Femur (tissue), 1 donor: ENCODE measurements around the gene PTPRN2.

Experiments used
- DNase-seq: peaks from one replicate; pipeline ENCODE4 v3.0.0-alpha.2; 2017

Gene PTPRN2

DNA sequence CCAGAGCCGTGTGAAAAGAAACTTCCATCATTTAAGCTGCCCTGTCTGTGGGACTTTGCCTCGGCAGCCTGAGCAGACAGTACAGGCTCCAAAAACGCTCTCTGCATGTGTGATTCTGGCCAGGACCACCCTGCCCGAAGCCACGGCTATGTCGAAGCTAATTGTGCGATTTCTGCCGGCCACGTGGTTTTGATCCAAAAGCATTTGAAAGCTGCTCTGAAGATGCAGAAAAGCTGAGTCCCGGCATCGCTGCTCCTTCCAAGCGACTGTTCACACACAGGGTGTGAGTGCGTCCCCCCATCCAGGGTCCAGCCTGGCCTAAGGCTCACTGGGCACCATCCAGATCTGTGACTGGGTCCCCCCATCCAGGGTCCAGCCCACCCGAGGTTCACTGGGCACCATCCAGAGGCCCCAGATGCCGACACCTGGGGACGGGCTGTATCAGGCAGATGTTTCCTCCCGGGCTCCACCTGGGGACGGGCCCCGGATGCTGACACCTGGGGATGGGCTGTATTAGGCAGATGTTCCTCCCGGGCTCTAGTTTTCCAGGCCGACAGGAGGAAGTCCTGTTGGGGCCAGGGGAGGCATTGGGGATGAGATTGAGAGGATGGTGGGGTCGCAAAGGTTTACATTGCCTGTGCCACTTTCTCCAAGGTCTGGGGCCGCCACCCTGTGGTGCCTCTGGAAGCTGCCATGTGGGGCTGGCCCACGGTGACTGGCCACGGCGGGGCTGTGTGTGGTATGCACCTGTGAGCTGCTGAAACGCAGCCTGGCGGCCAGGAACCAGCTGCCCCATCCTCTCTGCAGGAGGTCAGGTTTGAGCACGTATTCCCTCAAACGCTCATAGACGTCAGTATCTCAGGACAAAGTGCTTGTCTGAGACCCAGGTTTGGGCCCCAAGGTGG is 723.5 kb downstream of the PTPRN2 start:
- DNase-seq = no peak

DNA sequence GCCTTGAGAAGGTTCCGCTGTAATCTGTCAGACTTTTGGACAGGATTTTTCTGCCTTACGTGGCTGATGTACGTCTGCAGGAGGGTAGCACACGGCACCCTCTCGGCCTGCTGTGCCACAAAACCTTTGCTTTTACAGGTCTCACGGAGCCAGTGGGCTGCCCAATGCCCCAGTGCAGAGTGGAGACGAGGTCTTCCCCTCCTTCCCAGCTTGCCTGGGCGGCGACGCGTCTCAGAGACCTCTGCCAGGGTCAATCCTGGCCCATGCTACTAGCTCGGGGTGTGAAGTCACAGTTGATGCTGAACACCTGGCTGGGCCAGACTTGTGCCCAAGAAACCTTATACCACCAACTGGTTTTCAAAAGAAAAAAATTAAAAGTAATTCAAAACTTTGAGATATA is 724.4 kb downstream of the PTPRN2 start:
- no peak for DNase-seq

DNA sequence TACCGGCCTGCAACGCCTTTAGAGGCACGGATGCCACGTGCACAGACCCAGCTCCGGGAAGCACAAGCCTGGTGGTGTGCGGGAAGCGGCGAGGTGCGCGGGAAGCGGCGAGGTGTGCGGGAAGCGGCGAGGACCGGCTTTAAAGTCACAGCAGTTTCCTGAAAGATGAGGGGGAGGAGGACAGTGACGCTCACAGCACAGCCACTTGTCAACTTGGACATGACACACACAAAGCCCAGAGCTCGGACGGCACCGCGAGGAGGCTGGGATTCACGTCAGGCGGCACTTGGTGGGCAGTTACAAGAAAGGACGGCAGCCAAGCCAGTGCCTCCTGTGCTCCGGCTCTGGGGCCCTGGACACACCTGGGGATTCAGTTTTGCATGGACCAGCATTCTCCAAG is 724.9 kb downstream of the PTPRN2 start:
- DNase-seq = no peak

DNA sequence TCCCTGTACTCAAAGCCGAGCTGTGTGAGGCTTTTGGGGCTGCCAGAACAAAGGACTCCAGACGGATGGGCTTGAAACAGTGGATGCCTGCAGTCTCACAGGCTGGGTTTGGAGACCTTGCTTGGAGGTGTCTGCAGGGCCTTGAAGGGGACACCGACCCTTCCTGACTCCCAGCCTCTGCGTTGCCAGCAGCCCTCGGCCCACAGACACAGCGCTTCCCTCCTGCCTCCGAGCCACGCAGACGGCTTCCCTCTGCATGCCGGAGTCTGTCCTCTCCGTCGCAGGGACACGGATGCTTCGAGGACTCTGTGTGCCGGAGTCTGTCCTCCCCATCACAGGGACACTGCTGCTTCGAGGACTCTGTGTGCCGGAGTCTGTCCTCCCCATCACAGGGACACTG is 726.1 kb downstream of the PTPRN2 start:
- DNase-seq = no peak

DNA sequence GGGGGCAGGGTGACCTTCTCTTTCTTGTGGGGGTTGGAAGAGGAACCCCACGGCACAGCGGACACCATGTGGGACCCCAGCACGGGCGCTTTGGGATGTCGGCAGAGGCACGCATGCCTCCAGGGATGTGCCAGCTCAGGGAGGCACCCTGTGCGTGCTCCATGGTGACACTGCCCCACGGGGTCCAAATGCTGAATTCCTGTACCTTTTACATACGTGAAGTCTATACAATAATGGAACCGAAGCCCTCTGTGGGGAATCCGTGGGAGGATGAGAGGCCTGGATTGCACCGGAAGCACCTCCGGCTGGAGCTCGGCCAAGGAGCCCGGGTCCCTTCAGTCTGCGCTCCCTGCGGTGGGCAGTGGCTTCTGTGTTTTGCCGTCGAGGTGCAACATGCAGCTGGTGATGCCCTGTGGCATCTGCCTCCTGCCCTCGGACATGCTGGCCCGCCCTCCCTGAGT is 726.6 kb downstream of the PTPRN2 start:
- no peak for DNase-seq

DNA sequence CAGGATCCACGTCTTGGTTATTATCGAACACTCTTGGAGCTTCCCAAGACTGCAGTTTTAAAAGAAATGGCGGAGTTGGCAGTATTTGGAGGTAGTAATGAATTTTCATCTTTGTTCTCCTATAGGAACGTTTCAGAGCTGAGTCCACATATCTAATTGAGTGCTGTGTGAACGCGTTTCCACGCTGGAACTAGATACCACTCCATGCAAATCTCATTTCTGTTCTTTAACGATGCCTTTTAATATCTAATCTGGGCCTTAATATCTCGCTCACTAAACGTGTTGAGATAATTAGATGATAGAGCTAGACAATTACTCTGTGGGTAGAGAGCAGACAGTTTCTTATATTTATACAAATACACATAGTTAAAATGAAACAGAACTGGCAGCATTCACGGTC is 727.2 kb downstream of the PTPRN2 start:
- DNase-seq = no peak

DNA sequence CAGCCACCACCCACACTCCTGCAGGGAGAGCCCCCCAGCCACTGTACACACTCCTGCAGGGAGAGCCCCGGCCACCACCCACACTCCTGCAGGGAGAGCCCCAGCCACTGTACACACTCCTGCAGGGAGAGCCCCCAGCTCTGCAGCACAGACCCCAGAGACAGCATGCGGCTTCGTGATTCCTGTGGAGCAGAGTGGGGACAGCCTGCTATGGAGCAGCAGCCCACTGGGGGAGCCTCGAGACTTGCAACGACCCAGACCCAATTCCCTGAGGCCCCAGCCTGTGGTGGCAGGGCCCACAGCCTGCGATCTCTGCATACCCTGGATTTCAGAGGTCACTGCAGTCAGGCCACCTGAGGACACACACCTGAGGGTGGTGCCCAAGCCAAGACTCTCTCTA is 727.7 kb downstream of the PTPRN2 start:
- DNase-seq = no peak

DNA sequence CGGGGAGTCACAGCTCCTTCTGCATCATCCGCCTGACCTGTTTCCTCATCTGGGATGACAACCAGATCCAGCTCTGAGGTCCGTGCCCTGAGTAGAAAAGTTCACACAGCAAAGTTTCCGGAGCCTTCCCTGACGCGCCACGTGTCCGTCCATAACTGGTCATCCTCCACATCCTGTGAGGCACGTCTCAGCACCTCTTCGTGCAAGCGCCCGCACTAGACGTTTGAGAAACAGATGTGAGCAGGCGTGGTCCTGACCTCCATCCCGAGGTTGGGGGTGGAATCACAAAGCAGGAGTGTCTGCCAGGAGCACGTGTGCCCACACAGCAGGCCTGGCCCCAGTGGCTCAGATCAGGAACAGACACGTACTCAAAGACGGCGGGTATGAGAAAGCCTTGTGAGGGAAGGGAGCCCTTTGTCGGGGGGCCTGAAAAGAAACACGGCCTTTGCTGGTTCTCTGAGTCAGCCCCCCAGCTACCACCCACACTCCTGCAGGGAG is 730.0 kb downstream of the PTPRN2 start:
- no peak for DNase-seq

DNA sequence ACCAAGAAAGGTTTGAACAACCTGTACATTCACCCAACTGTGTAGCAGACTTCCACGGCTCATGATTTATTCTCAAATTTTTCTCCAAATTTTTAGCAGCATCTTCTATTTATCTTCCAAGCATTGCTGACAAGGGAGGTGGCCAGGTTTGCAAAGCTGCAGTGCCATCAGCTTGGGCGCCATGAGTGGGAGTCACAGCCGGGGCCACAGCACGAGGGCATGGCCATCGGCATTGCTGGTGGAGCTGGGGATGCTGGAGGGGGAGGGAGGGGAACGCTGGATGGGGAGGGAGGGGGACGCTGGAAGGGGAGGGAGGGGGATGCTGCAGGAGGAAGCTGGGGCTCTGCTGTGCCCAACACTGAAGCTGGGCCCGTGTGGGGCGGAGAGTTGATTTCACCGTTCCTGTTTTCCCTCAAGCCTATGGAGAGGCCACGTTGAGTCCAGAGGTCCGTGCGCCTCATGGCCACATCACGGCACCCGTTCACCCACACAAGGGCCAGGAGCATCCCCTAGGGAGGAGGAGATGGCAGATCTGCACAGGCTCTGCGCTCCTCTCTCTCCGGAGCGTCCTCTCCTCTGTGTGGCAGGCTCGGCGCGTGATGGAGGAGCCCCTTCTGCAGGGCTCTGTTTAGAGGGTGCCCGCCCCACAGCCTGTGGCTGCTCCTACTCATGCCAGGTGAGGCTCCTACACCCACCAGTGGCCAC is 730.6 kb downstream of the PTPRN2 start:
- DNase-seq = no peak

DNA sequence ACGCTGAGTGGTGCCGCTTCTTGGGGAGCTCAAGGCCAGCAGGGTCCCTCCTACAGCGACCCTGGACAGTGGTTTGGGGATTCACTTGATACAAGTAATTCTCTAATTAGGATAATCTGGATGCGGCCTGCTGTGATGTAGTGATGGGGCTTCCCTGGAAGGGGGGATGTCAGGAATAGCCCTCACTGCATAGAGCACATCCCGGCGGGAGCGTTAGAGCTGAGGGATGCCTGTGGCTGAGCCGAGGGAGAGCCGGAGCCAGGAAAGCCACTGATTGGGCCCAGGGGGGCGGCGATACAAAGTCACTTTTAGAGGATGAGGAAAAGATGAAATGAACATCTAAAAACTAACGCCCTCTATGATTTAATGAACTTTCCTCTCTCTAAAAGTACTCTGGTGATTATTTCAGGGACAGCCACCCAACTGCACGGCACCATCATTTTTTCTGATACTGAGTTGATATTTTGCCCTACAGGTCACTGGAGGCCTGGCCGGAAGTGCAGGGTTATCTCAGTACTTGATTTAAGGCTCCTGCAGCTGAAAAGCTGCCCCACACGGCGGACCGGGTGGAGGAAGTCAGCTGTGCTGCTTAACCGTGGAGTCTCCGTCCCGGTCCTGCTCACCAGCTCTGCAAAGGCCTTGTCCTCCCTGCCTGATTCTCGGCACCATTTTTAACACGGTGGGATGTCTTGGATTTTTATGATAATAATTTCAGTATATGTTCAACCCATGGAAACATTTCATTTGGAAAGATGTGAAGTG is 732.0 kb downstream of the PTPRN2 start:
- DNase-seq = no peak

DNA sequence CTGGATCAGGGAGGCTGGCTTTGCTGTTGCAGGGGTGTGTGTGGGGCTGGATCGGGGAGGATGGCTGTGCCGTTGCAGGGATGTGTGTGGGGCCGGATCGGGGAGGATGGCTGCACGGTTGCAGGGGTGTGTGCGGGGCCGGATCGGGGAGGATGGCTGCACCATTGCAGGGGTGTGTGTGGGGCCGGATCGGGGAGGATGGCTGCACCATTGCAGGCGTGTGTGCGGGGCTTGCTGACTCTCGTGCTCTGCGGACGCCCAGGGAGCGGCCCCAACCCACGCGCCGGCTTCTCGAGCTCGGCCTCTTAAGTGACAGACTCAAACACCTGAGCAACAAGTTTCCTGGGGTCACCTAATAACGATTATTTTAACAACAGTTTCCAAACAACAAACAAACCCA is 732.6 kb downstream of the PTPRN2 start:
- no peak for DNase-seq

DNA sequence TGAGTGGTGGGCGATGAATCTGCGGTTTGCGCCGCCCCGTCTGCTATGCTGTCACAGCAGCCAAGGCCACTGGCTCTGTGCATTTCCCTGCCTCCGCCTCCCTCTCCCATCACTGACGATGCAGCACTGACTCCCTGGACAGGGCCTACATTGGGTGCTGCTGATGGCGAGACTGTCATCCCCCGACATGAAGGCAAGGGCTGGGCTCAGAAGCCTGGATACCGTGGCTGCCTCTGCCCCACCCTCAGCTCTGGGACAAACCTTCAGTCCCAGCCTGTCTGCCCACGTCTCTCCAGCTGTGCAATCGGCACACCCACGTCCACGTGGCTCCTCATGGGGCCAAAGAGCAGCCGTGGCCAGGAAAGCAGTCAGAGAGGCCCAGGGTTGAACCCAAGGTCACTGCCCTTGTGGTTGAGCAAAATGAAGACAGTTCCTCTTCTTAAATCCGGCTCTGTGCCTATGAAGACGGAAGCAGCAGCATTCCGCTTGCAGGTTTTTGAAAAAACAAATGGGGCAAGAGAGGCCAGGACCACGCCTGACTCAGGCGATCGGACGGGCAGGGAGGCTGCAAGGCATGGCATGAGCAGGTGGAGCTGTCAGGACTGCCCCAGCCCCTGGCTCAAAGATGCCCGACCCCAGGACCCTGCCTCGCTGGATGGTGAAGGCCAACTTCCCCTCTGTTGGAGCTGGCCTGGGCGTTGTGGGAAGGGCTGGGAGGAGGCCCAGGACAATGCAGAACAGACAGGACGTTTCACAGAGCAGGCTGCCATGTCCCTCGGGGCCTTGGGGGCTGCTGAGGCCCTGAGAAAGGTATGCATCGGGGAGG is 733.3 kb downstream of the PTPRN2 start:
- peak; percentile 68 for DNase-seq

DNA sequence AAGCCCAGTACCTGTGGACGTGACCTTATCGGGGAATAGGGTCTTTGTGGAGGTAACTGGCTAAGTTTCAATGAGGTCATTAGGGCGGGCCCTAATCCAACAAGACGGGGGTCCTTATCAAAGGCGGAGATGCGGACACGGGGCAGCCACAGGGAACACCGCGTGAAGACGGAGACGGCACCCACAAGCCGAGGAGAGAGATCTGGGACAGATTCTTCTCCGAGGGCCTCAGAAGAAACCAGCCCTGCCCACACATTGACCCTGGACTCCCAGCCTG is 733.9 kb downstream of the PTPRN2 start:
- no peak for DNase-seq

DNA sequence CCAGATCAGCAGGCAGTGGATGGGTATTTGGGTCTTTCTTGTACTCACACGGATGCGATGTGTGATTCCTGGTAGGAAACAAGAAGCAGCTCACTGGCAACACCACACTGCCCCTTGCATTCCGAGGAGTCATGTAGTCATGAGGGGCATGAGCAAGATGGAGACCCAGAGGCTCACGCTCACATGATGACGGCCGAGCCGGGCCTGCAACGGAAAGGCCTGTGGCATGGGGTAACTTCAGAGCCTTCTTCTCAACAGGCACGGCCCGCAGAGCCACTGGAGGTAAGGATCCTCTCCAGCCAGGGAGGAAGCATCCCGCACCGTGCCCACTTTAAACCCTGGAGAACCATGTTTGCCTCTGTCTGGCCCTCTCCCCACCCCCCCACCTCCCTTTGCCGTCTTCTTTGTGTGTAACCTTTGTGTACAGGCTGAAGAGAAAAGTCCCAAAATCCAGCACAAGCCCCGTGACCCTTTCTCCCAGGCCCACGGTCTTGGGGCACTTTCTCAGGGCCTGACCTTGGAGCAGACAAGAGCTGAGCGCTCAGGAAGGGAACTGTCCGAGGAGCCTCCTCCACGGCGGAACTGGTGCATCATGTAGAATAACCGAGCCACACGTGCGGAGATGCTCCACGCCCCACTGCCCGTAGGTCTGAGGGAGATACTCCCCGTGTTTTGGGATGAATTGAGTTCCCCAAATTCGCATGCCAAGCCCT is 734.4 kb downstream of the PTPRN2 start:
- no peak for DNase-seq

DNA sequence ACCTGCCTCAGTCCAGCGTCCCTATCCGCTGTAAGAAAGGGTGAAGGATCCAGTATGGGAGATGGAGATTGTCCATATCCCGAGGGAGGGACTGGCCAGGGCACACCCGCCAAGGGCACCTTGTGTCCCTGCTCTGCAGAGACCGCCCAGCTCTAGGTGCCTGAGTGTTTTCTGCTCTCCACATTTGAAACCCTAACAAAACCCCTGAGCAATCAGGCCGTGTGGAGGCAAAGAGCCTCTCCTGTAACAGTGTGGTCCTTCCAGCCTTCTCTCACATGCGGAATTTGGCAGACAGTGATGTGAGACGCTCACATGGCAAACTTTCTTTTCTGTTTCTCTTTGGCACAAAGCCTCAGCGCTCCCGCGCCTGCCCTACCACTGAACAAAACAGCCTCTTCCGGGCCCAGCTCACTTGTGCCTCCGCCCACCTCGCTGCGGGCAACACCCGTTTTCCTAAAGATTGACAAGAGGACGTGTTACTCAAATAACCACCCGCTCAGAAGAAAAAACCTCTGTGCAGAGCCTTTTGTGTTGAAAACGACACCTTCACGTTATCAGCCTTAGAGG is 736.0 kb downstream of the PTPRN2 start:
- DNase-seq = peak; percentile 75

DNA sequence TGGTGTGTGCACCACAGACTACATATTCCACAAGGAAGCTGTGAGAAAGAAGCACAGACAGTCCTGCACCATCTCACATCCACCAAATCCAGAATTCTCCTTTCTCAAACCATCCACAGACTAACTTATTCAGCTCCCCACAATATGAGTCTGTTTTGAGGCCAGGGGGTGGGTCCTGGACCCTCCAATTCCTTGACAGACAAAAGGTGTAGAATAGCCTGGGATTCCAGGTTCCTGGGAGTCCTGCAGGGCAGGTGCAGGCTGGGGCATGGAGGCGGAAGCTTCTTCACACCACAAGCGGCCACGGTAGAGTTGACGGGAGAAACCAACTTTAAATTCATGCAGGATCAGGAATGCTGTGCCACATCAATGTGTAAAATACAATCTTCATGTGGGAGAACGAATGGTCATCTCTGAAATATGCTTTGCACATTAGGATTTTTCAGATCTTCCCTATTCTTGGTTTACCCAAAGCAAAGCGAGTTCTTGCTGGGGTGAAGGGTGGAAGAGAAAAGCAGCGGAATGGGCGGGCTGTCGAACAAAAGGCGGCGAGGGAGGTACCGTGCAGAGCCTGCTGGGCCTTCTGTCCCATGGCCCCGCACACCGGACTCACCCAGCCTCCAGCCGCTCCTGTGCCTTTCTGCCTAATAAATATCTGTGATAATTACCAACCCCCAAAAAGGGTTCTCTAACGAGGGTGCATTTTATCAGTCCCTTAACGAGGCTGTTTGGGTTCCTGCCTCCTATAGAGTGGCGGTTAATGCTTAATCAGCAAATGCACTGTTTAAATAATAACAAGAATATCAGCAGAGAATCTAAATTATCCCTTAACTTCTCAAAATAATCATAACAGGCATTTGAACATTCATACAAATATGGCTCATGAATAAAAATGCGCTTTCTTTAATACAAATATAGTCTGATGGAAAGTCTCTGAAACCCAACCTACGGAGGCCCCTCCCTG is 736.9 kb downstream of the PTPRN2 start:
- no peak for DNase-seq

DNA sequence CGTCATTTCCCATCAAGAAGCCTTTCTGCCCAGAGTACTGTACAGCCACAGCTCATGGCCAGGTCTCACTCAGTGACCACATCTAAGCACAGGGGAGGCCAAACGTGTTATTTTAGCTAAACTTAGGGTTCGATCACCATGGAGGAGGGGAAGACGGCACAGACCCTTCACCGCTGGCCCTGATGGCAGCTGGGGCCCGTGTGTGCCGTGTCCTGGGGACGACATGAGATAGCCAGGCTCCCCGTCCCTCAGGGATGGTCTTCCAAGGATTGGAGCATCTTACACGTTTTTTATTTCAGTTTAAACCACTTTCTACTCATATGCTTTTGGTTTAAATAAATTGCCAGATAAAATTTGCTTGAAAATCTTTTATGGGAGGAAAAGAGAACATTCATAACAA is 737.9 kb downstream of the PTPRN2 start:
- DNase-seq = no peak

DNA sequence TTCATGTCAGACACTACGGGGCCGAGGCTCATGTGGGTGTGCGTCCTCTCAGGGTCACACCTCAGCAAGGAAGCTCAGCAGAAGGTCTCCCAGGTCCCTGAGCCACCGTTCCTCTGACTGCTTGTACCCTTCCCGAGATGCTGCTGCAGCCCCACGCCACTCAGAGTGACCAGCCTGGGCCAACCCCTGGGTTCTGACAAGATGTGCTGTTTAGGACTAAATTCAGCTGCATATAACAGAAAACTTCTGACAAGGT is 738.4 kb downstream of the PTPRN2 start:
- DNase-seq = no peak

DNA sequence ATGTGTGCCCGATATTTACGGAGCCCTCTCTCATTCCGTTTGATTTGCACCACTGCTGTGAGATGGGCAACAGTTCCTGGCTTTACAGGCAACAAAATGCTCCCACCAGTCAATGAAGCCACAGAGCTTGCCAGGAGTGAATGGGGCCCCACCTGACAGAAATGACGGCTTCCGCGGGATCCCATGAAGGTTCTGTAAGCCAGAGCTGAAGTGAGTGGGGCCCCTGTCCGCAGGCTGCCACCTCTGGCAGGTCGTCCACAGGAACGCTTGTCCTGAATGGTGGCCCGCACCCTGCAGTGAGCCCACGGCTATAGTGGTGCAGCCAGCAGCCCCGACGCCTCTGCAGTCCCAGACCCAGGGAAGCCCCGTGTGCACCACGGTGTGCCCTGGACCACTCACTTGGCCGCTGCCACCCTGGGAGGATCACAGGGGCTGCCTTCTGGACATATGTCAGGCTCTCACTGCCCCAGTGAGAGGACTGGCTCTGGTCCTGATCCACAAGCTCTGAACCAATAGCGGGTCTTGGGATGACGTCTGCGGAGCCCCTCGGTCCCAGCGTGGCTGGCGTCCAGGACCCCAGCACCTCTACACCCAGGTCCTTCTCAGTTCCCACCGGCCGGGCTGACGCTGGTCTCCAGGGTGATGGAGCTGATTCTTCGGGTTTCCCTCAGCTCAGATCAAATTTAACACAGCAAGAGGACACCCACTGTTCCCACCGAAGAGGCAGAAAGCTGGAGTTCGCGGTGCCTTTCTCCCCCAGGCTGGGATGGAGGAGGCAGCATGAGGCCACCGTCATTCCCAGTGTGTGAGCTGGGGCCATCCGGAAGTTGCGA is 738.9 kb downstream of the PTPRN2 start:
- DNase-seq = no peak
